GM18858 (cell line): ENCODE results near the gene AKAP6.
"Not testable (repeated sequence)": the region's sequence is repeated elsewhere in the genome, so short reads cannot be mapped to it uniquely, and the experiment has no call there.

Experiments used
- ATAC-seq: cut with Tn5 transposase; IDR thresholded peaks from one replicate; pipeline ENCODE4 v1.9.1; 2021; ENCODE audit not compliant: unreplicated experiment

The AKAP6 gene

GRCh38 chr14:32576088-32576795 lies 247.1 kb downstream of the AKAP6 start:
- ATAC-seq, result no peak

DNA sequence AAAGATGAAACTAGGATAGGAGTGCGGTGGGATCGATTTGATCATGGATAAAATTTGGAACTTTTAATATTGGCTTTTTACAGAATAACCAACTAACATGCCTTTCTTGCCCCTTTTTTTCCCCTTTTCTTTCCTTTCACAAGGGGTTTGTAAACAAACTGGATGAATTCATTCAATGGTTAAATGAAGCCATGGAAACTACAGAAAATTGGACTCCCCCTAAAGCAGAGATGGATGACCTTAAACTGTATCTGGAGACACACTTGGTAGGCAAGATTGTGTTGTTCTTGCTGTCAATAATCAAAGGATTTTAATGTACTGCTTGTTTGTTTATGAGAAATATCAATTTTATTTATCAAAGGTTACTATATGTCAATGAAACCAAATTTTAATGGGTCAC lies 247.9 kb downstream of the AKAP6 start:
- no peak for ATAC-seq

- peak; percentile 94 for ATAC-seq
These were observed 249.1 kb downstream of the AKAP6 start for GRCh38 chr14:32578181-32578580.

DNA sequence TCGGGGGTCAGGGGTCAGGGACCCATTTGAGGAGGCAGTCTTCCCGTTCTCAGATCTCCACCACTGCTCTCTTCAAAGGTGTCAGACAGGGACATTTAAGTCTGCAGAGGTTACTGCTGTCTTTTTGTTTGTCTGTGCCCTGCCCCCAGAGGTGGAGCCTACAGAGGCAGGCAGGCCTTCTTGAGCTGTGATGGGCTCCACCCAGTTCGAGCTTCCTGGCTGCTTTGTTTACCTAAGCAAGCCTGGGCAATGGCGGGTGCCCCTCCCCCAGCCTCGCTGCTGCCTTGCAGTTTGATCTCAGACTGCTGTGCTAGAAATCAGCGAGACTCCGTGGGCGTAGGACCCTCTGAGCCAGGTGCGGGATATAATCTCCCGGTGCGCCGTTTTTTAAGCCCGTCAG lies 254.3 kb downstream of the AKAP6 start:
- not testable (repeated sequence) for ATAC-seq

DNA sequence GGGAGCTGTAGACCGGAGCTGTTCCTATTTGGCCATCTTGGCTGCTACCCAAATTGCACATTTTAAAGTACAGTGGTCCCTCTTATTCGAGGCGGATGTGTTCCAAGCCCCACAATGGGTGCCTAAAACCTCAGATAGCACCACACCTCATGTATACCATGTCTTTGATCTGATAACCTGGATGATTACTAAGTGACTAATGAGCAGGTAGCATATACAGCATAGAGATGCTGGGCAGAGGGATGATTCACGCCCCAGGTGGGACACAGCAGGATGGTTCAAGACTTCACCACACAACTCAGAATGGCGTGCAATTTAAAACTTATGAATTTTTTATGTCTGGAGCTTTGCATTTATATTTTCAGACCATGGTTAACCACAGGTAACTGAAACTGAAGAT lies 255.0 kb downstream of the AKAP6 start:
- no peak for ATAC-seq

- no peak for ATAC-seq
These were observed 258.4 kb downstream of the AKAP6 start for GRCh38 chr14:32587461-32587860.

DNA sequence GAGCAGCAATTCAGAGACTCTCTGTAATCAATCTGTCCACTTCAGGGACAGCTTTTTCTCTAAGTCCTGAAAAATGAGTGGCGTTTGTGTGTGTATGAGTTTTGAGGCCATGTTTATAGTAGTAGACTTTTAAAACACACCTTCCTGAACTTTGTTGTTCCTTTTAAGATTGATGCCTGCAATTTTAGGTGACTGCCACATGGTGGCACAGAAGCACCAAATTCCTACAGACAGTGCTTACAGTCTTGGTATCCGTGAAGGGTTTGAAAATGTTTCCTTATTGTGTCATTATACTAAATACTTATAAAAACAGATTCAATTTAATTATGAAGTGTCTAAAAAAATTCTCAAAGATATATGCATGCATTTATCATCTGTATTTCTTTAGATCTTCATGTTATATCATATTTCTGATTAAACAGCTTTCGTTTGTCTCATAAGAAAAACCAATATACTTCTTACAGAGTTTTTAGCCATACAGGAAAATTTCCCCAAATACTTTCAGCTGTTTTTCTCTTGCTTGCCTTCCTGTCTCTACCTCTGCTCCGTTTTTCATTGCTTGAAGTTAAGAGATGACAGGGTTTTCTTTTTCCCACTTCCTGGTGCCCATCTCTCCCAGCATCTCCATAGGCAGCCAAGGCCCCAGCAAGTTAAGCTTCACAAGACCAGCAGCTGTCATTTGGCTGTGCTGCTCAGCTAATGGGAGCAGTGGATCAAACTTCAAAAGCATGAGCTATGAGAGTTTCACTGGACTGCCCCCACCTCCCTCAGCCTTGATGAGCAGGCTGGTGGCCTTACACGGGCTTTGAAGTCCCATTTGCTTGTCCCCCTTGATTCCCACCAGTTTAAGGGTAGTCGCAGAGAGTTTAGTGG lies 259.6 kb downstream of the AKAP6 start:
- ATAC-seq, result no peak

GRCh38 chr14:32590157-32590556 lies 261.1 kb downstream of the AKAP6 start:
- ATAC-seq, result no peak

DNA sequence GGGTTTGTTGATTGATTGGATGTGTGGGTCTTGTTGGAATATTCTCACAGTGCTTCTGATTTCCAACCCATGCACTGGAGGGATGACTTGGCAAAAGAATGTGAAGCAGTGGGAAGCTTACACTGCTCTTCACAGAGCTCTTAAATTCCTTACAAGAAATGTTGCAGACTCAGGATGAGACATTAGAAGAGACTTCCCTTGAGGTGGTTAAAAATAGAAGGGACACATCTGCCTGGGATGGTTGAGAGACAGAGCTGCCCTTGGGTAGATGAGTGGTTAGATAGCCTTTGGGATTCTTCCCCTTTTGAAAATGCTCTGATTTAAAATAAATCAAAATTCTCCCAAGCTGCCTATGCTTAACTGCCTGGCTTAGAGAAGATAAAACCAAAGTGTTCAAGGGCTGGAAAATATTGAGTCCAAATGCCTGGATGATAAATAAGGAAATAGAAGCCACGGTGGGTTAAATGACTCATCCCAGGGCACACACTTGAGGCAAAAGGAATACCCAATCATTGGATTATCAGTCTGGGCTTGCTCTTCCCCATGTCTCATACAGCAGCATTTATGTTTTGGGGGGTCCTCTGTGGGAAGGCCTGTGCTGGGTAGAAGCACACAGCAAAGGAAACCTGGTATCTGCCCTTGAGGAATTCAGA lies 264.3 kb downstream of the AKAP6 start:
- no peak for ATAC-seq

DNA sequence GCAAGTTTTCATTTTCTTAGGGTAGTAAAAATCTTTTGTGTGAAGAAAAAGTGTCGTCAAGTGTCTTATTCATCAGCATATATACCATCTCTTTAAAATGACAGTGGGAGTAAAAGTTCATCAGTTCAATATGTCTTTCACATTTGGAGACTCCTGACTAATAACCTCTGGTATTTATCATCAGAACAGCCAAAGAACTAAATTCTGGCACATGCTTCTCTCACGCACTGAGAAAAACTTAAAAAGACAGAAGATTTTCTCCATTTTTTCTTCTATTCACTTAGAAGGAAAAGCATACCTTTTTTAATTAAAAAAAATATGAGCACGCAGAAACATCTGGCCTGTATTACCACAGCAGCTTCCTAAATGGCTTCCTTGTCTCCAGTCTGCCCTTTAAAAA lies 265.7 kb downstream of the AKAP6 start:
- no peak for ATAC-seq

DNA sequence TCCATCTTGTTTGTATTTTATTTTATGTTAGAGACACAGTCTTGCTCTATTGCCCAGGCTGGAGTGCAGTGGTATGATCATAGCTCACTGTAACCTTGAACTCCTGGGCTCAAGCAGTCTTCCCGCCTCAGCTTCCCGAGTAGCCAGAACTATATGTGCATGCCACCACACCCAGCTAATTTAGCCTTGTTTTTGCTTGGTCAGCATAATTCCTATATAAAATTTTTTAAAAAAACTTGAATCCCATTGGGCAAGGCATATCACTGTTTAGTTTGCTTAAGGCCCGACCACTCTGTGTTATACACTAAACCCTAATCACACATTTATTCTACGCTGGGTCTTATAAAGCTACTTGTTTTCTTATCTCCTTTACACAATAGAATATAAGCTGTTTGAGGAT lies 266.4 kb downstream of the AKAP6 start:
- ATAC-seq, result no peak

DNA sequence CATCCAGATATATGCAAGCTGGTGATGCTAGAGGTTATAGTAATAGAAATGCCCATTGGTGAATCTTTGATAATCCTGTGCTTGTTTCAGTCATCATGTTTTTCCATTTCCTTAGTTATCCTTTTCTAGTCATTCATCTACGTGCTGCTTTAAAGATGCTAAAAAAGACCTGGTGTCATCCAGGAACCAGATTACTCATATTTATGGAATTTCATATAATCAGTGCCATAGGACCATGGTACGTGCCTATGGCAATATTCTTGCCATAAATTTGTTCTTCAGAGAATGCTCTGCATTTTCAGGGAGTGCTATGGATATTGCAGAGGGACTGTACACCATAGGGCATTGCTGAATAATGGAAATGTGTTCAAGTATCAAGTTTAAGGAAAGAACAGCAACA lies 267.3 kb downstream of the AKAP6 start:
- no peak for ATAC-seq

DNA sequence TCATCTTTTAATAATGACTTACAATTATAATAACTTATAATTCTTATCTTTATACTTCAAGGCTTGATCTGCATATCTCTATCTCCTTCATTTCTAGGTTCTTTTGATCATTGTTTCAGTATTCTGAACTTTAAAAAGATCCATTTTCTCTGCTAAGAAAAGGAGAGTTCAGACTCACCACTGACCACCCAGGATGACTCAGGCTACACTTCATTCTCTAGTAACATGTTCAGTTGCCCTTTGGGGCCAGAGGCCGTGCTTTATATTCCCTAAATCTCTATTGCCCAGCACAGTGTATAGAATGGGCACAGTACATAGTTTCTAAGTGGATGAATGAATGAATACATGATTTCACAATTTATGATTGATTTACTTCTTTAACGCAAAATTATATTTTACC lies 268.7 kb downstream of the AKAP6 start:
- no peak for ATAC-seq

- no peak for ATAC-seq
These were observed 272.0 kb downstream of the AKAP6 start for GRCh38 chr14:32601069-32601468.

GRCh38 chr14:32601906-32602305 lies 272.8 kb downstream of the AKAP6 start:
- ATAC-seq, result no peak

DNA sequence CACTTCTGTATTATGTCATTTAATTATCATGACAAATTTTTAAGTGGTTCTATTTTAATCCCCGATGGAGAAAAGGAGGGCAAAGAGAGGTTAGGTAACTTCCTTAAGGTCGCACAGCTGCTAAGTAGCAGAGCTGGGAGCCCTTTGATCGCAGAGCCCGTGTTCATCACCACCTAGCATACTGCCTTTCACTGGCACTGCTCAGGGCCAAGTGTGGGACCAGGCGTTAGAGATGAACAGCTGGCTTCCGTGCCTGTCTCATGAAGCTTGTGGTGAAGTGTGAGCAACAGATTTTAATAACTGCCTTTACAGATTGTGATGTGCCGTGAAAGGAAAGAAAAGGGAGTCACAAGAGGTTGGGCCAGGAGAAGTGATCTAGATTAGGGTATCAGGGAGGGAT lies 273.6 kb downstream of the AKAP6 start:
- no peak for ATAC-seq

GRCh38 chr14:32603992-32604565 lies 275.0 kb downstream of the AKAP6 start:
- peak; percentile 66 for ATAC-seq

GRCh38 chr14:32606301-32606700 lies 277.2 kb downstream of the AKAP6 start:
- ATAC-seq, result no peak

- ATAC-seq, result no peak
These were observed 278.3 kb downstream of the AKAP6 start for GRCh38 chr14:32607399-32607798.

DNA sequence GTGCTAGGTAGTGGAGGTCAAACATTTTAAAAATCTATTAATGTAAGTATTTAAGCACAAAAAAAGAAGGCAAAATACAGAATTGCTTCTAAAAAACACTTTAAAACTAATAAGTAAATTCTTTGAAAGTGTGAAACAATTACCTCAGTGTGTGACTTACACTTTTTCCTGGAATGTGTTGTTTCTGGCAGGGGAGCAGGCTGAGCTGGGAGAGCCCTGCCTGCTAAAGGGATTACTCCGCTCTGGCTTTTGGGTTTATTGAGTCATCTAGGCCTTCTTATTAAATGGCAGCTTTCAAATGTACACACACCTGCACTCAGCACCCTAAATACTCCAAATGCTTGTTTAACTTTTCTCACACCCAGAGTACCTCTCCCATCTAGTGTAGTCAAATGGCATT lies 279.8 kb downstream of the AKAP6 start:
- no peak for ATAC-seq

GRCh38 chr14:32609388-32609787 lies 280.3 kb downstream of the AKAP6 start:
- ATAC-seq, result no peak

DNA sequence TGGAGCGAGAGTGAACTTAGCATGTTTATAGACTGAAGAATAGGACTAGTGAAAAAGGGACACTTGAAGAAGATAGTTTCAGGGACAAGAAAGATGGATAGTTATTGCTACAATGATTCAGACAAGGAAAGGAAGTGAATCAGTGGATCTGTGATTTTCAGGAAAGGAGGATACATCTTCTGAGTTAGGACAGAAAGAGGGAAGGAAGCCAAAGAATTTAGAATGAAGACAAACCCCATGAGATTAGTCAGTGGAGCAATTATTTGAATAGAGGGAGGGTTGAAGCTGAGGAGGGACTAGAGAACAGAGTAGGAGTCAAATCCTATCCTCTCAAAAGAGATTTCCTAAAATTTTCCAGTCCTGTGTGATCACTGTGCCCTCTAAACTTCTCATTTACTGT lies 282.7 kb downstream of the AKAP6 start:
- no peak for ATAC-seq
